GM08714 (cell line): ENCODE measurements around the gene CROCC.

Experiments used
- H3K4me3 ChIP-seq: fragments of 200-500 bp; sonication (Bioruptor generic); 2 replicates; pipeline ENCODE4 v1.5.1; 2014; ENCODE audit warnings: mild to moderate bottlenecking, low read length, inconsistent platforms
- ZNF274 ChIP-seq: IDR thresholded peaks from 2 replicates; pipeline ENCODE4 v1.6.1; 2012; ENCODE audit warnings: mild to moderate bottlenecking, low read depth, low read length

Gene CROCC

DNA sequence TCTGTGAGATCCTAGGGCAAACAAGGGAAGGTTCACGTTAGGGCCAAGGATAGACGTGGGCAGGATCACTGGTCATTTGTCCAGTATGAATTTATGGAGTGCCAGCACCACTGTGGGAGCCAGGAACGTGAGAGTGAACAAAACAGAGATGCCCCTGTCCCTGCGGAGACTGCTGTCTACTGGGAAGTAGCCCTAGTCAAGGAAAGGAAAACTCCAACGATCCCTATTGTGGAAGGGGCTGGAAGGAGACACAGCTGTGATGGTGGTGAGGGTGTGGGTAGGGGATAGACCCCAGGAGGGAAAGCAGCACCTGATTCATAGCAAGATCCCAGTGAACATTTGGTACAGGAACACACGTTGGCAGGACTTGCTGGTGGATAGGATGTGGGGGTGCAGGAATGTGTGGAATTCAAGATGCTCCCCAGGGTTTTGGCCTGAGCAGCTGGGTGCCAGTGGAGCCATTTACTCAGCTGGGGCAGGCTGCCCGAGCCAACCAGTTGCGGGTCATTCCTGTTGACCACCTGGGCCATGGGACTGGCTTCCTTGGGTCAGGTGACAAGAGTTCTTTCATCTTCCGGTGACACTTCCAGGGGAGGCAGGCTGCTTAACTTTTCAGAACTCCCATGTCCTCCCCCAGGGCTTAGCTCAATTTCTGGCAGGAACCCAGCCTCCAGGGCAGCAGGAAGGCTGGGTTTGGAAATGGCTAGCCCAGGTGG, 91.2 kb downstream of the CROCC start:
- TF ChIP-seq ZNF274: no peak
- H3K4me3 ChIP-seq: no peak overlapping the region

DNA sequence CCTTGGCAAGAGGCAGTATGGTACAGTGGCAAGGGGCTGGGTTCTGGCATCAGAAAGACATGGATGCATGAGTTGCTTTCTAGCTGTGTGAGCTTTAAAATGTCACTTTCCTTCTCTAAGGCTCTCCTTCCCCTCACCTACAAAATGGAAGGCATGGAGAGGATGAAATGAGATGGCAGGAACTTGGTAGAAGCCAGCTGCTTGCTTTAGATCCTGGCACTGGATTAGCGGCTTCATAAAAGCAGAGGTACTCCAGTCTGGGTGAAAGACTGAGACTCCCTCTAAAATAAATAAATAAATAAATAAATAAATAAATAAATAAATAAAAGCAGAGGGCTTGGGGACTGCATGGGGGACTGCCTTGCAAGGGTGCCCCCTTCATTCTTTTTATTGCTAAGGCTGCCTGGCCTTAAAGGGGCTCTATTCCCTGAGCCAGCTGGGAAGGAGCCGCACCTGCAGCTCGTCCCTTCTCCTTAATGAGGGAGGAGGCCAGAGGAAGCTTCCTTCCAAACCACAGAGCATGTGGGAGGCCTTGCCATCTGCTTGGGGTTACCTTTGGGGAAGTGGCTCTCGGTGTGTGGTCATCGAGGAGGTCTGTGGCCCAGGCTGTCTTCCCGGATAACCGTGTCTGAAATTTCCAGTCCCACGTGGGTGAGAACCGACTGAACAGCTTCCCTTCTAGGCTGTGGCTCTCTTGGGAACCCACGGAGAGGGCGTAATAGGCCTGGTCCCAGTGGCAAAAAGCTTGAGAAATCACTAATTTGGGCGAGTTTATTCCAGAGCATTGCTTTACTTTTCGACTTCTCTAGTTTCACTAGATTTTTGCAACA, 92.0 kb downstream of the CROCC start:
- no peak for TF ChIP-seq ZNF274
- H3K4me3 ChIP-seq: no peak overlapping the region

DNA sequence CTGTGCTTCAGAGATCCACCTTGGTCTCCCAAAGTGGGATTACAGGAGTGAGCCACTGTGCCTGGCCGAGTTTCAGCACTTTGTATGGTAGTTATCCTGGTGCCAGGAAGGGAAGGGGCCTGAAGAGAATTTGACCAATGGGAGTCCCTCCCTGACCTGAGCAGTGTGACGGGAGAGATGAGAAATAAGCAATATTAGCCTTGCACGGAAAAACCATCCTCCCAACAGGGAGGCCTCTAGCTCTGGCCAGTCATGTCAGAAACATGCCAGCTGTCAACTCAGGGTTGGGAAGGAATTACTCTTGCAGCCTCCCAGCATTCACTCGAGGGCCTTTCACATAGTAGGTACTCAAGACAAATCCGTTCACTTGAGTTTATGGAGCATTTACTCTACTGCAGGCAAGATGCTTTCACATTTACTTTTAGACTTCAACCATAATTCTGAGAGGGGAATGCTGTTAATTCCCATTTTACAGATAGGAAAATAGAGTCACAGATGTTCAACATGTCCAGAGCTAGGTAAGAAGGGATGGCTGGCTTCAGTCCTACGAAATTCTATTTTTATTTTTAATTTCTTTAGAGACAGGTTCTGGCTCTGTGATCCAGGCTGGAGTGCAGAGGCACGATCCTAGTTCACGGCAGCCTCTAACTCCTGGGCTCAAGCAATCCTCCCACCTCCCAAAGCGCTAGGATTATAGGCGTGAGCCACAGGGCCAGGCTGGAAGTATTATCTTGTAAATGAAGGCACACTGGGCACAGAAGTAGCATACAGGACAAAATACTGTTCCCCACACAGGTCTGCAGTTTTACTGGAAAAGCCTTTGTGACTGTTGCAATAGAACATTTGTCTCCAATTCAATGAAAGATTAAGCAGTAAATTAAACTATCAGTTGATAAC, 93.2 kb downstream of the CROCC start:
- TF ChIP-seq ZNF274: no peak

DNA sequence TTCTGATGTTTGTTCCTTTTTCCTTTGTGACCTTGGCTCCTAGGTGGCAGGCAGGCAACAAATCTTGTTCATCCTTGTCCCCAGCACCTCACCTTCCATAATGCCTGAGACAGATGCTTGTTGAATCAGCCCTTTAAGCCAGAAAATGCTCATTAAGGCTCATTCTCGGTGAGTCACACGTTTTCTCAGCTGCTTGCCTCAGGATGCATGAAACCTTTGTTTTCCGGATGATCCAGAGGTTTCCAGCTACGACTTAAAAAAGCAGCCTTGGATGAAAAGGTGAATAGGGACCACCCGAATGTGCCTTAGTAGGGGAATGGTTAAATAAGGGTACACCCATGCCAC, 94.6 kb downstream of the CROCC start:
- no peak overlapping the region for H3K4me3 ChIP-seq
- no peak for TF ChIP-seq ZNF274

More for the DNA sequence above, 93.2 kb downstream of the CROCC start:
- H3K4me3 ChIP-seq: no peak overlapping the region

DNA sequence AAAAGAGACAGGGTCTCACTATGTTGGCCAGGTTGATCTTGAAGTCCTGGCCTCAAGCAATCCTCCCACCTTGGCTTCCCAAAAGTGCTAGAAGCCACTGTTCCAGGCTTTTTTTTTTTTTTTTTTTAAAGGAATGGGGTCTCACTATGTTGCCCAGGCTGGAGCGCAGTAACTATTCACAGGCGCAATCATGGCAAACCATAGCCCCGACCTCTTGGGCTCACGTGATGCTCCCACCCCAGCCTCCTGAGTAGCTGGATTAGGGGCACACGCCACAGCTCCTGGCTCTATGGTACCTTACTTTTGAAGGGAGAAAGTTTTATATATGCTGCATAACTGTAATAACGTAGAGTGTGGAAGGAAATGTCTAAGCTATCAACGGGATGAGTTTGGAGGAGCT, 95.7 kb downstream of the CROCC start:
- no peak overlapping the region for H3K4me3 ChIP-seq
- no peak for TF ChIP-seq ZNF274

DNA sequence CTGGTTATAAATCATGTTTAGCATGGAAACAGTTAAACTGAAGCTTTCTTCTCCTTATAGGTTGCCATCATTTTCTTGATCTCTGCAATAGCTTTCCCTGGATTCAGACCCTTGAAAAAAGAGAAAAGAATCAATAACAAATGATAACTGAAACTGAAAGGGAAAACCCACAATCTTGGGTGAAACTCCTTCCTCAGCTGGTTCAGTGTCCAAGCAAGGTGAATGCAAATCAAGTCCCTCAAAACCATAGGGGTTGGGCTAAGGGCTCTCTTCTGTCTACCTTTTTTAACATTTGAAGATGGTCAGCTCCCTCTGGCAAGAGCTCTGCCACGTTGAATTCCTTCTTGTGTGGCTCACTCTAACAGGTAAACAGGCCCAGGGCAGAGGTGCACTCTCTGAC, 97.1 kb downstream of the CROCC start:
- no peak for TF ChIP-seq ZNF274
- H3K4me3 ChIP-seq: no peak overlapping the region

GRCh38 chr1:17020502-17020901, 98.8 kb downstream of the CROCC start:
- H3K4me3 ChIP-seq: no peak overlapping the region
- TF ChIP-seq ZNF274: no peak

- no peak overlapping the region for H3K4me3 ChIP-seq
- no peak for TF ChIP-seq ZNF274
Observed at GRCh38 chr1:17021896-17022295, 100.2 kb downstream of the CROCC start.
